HepG2 (cell line): ENCODE measurements around the gene CCNT2. TPM values are rescaled to one million over a fixed set of nuclear protein-coding genes. Genes with fewer than 3 reads are reported as not detected.

Source experiments
- ATAC-seq: fragments of 200-7000 bp; cut with Tn5 transposase; 3 replicates; pipeline ENCODE4 v1.9.1; 2020; ENCODE audit warnings: mild to moderate bottlenecking, moderate library complexity
- BruUV-seq: library from RNA; stranded (reverse); fragments of 400-500 nt; replicated peaks from 2 replicates; lab custom pipeline; 2021; lab: Mats Ljungman, UMichigan
- CTCF ChIA-PET: fragments of 300-600 bp; formaldehyde crosslinking; extraction: SDS; loops from one replicate; lab custom pipeline; 2021; ENCODE audit warnings: low total read pairs, inconsistent platforms, low intra/inter-chr PET ratio; lab: Yijun Ruan, JAX
- POLR2A ChIA-PET: fragments of 350-600 bp; sonication (Branson Sonifier 250); formaldehyde crosslinking; loops from one replicate; lab custom pipeline; 2020; ENCODE audit warnings: antibody characterized with exemption, inconsistent platforms; lab: Yijun Ruan, JAX
- DNase-seq: peaks from one replicate; pipeline ENCODE4 v3.0.0-alpha.2; 2015; ENCODE audit warnings: low spot score
- FAIRE-seq: peaks from 3 replicates; lab custom pipeline; 2011; peaks lifted over from hg19 to GRCh38; lab: Jason Lieb, UNC
- H2AFZ ChIP-seq: one replicate; pipeline ENCODE4 v1.6.1; 2011; ENCODE audit warnings: low read length, inconsistent platforms
- H3K27ac ChIP-seq: fragments of 300-600 bp; 3 replicates; pipeline ENCODE4 v1.8.0; 2011; ENCODE audit warnings: mixed run types, mild to moderate bottlenecking, mixed read lengths, low read length, inconsistent platforms; ENCODE audit not compliant: insufficient read depth; ENCODE audit errors: extremely low read length
- H3K27me3 ChIP-seq, 2 experiments: fragments of 200-600 bp in 1 of 2; 2 replicates in 1 of 2; 3 replicates in 1 of 2; pipeline versions ENCODE4 v1.6.0 to v1.8.0; 2011; ENCODE audit warnings: low read length in 2 of 2, mild to moderate bottlenecking in 2 of 2, moderate library complexity in 2 of 2, inconsistent platforms in 1 of 2; ENCODE audit not compliant: insufficient read depth in 2 of 2, control insufficient read depth in 1 of 2
- H3K36me3 ChIP-seq, 2 experiments: fragments of 200-600 bp in 1 of 2; replicated peaks in 1 of 2; 2 replicates in 1 of 2; 3 replicates in 1 of 2; pipeline versions ENCODE4 v1.5.1 to v1.8.0; 2011; ENCODE audit warnings: low read length in 2 of 2, inconsistent platforms in 1 of 2; ENCODE audit not compliant: insufficient read depth in 2 of 2, control insufficient read depth in 1 of 2
- H3K4me1 ChIP-seq: 2 replicates; pipeline ENCODE4 v1.5.1; 2012; ENCODE audit warnings: low read length, inconsistent platforms; ENCODE audit not compliant: insufficient read depth
- H3K4me2 ChIP-seq: 2 replicates; pipeline ENCODE4 v1.6.0; 2011; ENCODE audit warnings: low read depth, low read length, inconsistent platforms
- H3K4me3 ChIP-seq, 3 experiments: fragments of 200-600 bp in 1 of 3; sonication (generic), shearing (Covaris generic) in 1 of 3; replicated peaks in 1 of 3; 2 replicates each; pipeline ENCODE4 v1.5.1; 2011 to 2016; ENCODE audit warnings: low read length in 3 of 3, inconsistent platforms in 2 of 3, low read depth in 2 of 3, mild to moderate bottlenecking in 2 of 3, control low read depth in 1 of 3, mixed read lengths in 1 of 3; ENCODE audit not compliant: insufficient read depth in 1 of 3
- H3K79me2 ChIP-seq: one replicate; pipeline ENCODE4 v1.6.1; 2011; ENCODE audit warnings: low read length, inconsistent platforms; ENCODE audit not compliant: insufficient read depth
- H3K9ac ChIP-seq: 2 replicates; pipeline ENCODE4 v1.6.0; 2011; ENCODE audit warnings: mild to moderate bottlenecking, low read depth, low read length, inconsistent platforms; ENCODE audit not compliant: insufficient read depth
- H3K9me3 ChIP-seq: 2 replicates; pipeline ENCODE4 v1.5.1; 2012; ENCODE audit warnings: mild to moderate bottlenecking, low read length
- H4K20me1 ChIP-seq: 2 replicates; pipeline ENCODE4 v1.6.0; 2011; ENCODE audit warnings: inconsistent platforms, mild to moderate bottlenecking, low read length, moderate library complexity; ENCODE audit not compliant: insufficient read depth
- AGO1 ChIP-seq: fragments of 200-400 bp; formaldehyde crosslinking; IDR thresholded peaks from 2 replicates; pipeline ENCODE4 v1.6.1; 2017; ENCODE audit warnings: mild to moderate bottlenecking, low read depth, low read length, moderate library complexity; ENCODE audit not compliant: poor library complexity, severe bottlenecking
- WGBS: methylation state at CpG from one replicate; pipeline ENCODE4 v1.1.6; 2017; ENCODE audit warnings: low lambda C conversion rate; 5-methylcytosine and 5-hydroxymethylcytosine counted together
- in situ Hi-C: cut with HindIII; loops from 2 replicates; pipeline ENCODE4 v1.10.0; 2017; ENCODE audit warnings: low pct_unique_long_range_greater_than_20kb; ENCODE audit not compliant: extremely low pct_ligation_motif_present
- intact Hi-C: fragments of 100-400 bp; cut with micrococcal nuclease; formaldehyde crosslinking; loops from one replicate; pipeline ENCODE4 v1.10.0; 2022; ENCODE audit not compliant: unreplicated experiment
- polyA plus RNA-seq, 8 experiments: library from polyadenylated mRNA; depleted of rRNA in 3 of 8; stranded (reverse) in 7 of 8; unstranded in 1 of 8; fragments of >200 nt; fragmentation: Illumina TruSeq in 4 of 8; extraction: Trizol in 4 of 8; gene quantifications; 2 replicates each; pipeline versions ENCODE4 v1.2.1 to v1.2.3, GENCODE V29; 2011 to 2016; ENCODE audit warnings: low read depth in 4 of 8, missing spikeins in 1 of 8, mixed read lengths in 1 of 8; ENCODE audit not compliant: insufficient read depth in 1 of 8
- total RNA-seq, 5 experiments: library from RNA; depleted of rRNA; stranded (reverse); fragments of >200 nt; fragmentation: Illumina TruSeq; extraction: Trizol; gene quantifications; 2 replicates each; pipeline ENCODE4 v1.2.3, GENCODE V29; 2016; ENCODE audit warnings: low read depth in 1 of 5
- TF ChIP-seq, protein P1 (sequence below): sonication (generic); formaldehyde crosslinking; IDR thresholded peaks from 2 replicates; pipeline ENCODE4 v1.5.0; 2020; ENCODE audit warnings: mild to moderate bottlenecking, missing genetic modification reagents, moderate library complexity
- TF ChIP-seq, protein P2 (sequence below): sonication (generic); formaldehyde crosslinking; IDR thresholded peaks from 2 replicates; pipeline ENCODE4 v1.8.1; 2022; ENCODE audit warnings: mild to moderate bottlenecking, missing genetic modification reagents

Gene CCNT2
- total and polyA plus RNA-seq, 2 of the 13 experiments (the other 11 are each of a cell fraction or from before 2014, with no cell fraction given) = 22.1 to 34.4 TPM

DNA sequence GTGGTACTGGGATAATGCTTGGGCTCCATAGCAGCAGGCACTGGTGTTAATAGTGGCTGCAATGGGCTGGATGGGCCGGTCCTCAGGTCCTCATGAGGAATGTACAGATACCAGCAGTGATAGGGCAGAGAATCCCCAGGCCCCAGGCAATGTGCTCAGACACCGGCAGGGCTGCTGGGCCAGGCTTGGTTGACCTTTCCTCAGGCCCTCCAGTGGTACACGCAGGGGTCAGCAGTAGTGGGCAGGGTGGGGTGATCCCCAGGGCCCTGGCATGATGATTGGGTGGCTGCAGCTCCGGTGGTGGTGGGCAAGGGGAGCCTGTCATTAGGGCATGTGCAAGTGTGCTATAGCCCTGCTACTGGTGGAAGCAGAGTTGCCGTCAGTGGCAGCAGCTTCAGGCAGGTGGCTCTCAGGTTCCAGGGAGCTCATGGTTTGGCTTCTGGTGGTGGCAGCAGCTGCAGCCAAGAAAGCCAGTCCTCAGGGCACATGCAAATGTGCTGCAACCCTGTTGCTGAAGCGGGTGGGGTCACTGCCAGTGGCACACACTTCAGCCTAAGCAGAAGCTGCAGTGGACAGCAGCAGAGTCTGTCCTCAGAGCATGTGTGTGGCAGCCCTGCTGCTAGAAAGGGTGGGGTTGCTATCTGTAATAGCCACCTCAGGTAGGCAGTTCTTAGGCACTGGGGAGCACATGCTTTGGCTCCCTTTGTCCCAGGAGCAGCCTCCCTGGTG, 56.8 kb downstream of the CCNT2 start:
- DNase-seq (no peak), FAIRE-seq (no peak), ATAC-seq (peak; percentile 82)
- Histone ChIP-seq H3K9ac (no peak overlapping the region), H4K20me1 (no peaks in the 10 kb centered on the region), H3K9me3 (peaks cover 10% of the 10 kb centered on the region; the same call in 1 of the 2 replicates), H3K27ac (no peak overlapping the region), H3K79me2 (no peaks in the 10 kb centered on the region), H3K4me2 (no peak overlapping the region), H3K4me1 (no peaks in the 10 kb centered on the region), H3K27me3 (no peaks in the 10 kb centered on the region; a peak in 2 of 5 replicates), H3K4me3 (no peak overlapping the region), H3K36me3 (no peaks in the 10 kb centered on the region), H2AFZ (no peak overlapping the region)
- intact Hi-C loops = no loop called here
- TF ChIP-seq, protein P1, sequence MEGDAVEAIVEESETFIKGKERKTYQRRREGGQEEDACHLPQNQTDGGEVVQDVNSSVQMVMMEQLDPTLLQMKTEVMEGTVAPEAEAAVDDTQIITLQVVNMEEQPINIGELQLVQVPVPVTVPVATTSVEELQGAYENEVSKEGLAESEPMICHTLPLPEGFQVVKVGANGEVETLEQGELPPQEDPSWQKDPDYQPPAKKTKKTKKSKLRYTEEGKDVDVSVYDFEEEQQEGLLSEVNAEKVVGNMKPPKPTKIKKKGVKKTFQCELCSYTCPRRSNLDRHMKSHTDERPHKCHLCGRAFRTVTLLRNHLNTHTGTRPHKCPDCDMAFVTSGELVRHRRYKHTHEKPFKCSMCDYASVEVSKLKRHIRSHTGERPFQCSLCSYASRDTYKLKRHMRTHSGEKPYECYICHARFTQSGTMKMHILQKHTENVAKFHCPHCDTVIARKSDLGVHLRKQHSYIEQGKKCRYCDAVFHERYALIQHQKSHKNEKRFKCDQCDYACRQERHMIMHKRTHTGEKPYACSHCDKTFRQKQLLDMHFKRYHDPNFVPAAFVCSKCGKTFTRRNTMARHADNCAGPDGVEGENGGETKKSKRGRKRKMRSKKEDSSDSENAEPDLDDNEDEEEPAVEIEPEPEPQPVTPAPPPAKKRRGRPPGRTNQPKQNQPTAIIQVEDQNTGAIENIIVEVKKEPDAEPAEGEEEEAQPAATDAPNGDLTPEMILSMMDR (CRISPR knock-in tag) = peak; percentile 13; the same call in 1 of the 2 replicates
- TF ChIP-seq, protein P2, sequence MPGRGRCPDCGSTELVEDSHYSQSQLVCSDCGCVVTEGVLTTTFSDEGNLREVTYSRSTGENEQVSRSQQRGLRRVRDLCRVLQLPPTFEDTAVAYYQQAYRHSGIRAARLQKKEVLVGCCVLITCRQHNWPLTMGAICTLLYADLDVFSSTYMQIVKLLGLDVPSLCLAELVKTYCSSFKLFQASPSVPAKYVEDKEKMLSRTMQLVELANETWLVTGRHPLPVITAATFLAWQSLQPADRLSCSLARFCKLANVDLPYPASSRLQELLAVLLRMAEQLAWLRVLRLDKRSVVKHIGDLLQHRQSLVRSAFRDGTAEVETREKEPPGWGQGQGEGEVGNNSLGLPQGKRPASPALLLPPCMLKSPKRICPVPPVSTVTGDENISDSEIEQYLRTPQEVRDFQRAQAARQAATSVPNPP = no peak
- no peak for TF ChIP-seq AGO1
- CTCF ChIA-PET = no interaction called here
- no TSS peak for BruUV-seq
- in situ Hi-C loops = no loop called here
- POLR2A ChIA-PET = no interaction called here
- WGBS = 22% methylated on average over 5 of the region's 6 CpGs
